IMR-90 (cell line): ENCODE data around the gene ADCY5. TPM values are rescaled to one million over a fixed set of nuclear protein-coding genes. Genes with fewer than 3 reads are reported as not detected.

Experiments used
- ATAC-seq: fragments of 200-7000 bp; cut with Tn5 transposase; 2 replicates; pipeline ENCODE4 v1.9.1; 2020; ENCODE audit warnings: low read depth, mild to moderate bottlenecking, moderate library complexity
- BruUV-seq: library from RNA; stranded (reverse); fragments of 400-500 nt; replicated peaks from 2 replicates; lab custom pipeline; 2021; lab: Mats Ljungman, UMichigan
- CTCF ChIA-PET: fragments of 300-600 bp; formaldehyde crosslinking; extraction: SDS; loops from one replicate; lab custom pipeline; 2021; ENCODE audit warnings: antibody characterized with exemption; lab: Yijun Ruan, JAX
- POLR2A ChIA-PET: fragments of 300-600 bp; sonication (Branson Sonifier 250); formaldehyde crosslinking; loops from one replicate; lab custom pipeline; 2022; ENCODE audit warnings: antibody characterized with exemption; ENCODE audit not compliant: unreplicated experiment; lab: Charles Lee
- DNase-seq: peaks from one replicate; pipeline ENCODE4 v3.0.0; 2013
- H2AFZ ChIP-seq: replicated peaks from 2 replicates; pipeline ENCODE3; 2013; ENCODE audit warnings: low read length, mild to moderate bottlenecking; ENCODE audit not compliant: poor library complexity
- H2AK5ac ChIP-seq: 2 replicates; pipeline ENCODE4 v1.6.1; 2013; ENCODE audit warnings: low read depth, low read length, inconsistent platforms
- H2AK9ac ChIP-seq: replicated peaks from 2 replicates; pipeline ENCODE3; 2013; ENCODE audit warnings: mild to moderate bottlenecking, low read depth, low read length, moderate library complexity; ENCODE audit not compliant: poor library complexity
- H2BK120ac ChIP-seq: 2 replicates; pipeline ENCODE4 v1.6.1; 2013; ENCODE audit warnings: low read depth, low read length, inconsistent platforms
- H2BK15ac ChIP-seq: 3 replicates; pipeline ENCODE4 v1.6.1; 2013; ENCODE audit warnings: low read depth, low read length, inconsistent platforms
- H2BK20ac ChIP-seq: 2 replicates; pipeline ENCODE4 v1.6.1; 2013; ENCODE audit warnings: low read depth, mild to moderate bottlenecking, inconsistent platforms, low read length, moderate library complexity
- H2BK5ac ChIP-seq: 2 replicates; pipeline ENCODE4 v1.6.1; 2013; ENCODE audit warnings: mild to moderate bottlenecking, low read depth, low read length, inconsistent platforms; ENCODE audit not compliant: poor library complexity, severe bottlenecking
- H3K14ac ChIP-seq: replicated peaks from 2 replicates; pipeline ENCODE4 v1.6.1; 2013; ENCODE audit warnings: low read depth, low read length, inconsistent platforms
- H3K18ac ChIP-seq: 2 replicates; pipeline ENCODE4 v1.6.1; 2013; ENCODE audit warnings: low read depth, low read length, control low read depth
- H3K23ac ChIP-seq: 2 replicates; pipeline ENCODE4 v1.6.1; 2013; ENCODE audit warnings: low read depth, low read length, inconsistent platforms
- H3K27ac ChIP-seq: 2 replicates; pipeline ENCODE4 v1.5.1; 2013; ENCODE audit warnings: mild to moderate bottlenecking, control low read depth, low read length; ENCODE audit not compliant: insufficient read depth
- H3K27me3 ChIP-seq: 2 replicates; pipeline ENCODE4 v1.6.1; 2013; ENCODE audit warnings: low read length; ENCODE audit not compliant: control insufficient read depth, insufficient read depth
- H3K36me3 ChIP-seq: 2 replicates; pipeline ENCODE4 v1.6.1; 2013; ENCODE audit warnings: low read length, mixed read lengths; ENCODE audit not compliant: control insufficient read depth, insufficient read depth
- H3K4ac ChIP-seq: 2 replicates; pipeline ENCODE4 v1.6.1; 2013; ENCODE audit warnings: low read depth, low read length, inconsistent platforms
- H3K4me1 ChIP-seq: 2 replicates; pipeline ENCODE4 v1.6.1; 2013; ENCODE audit warnings: low read length, mixed read lengths; ENCODE audit not compliant: control insufficient read depth, insufficient read depth
- H3K4me2 ChIP-seq: 2 replicates; pipeline ENCODE4 v1.6.1; 2013; ENCODE audit warnings: low read depth, mild to moderate bottlenecking, control low read depth, low read length, moderate library complexity
- H3K4me3 ChIP-seq: 2 replicates; pipeline ENCODE4 v1.5.1; 2013; ENCODE audit warnings: low read depth, mild to moderate bottlenecking, control low read depth, low read length, moderate library complexity; ENCODE audit not compliant: insufficient read depth
- H3K56ac ChIP-seq: 2 replicates; pipeline ENCODE4 v1.6.1; 2013; ENCODE audit warnings: low read length, inconsistent platforms; ENCODE audit not compliant: insufficient read depth; ENCODE audit errors: extremely low read depth
- H3K79me1 ChIP-seq, 2 experiments: 2 replicates each; pipeline ENCODE4 v1.6.1; 2013; ENCODE audit warnings: low read length in 2 of 2, inconsistent platforms in 1 of 2, low read depth in 1 of 2
- H3K9ac ChIP-seq: 2 replicates; pipeline ENCODE4 v1.6.1; 2013; ENCODE audit warnings: low read depth, low read length, control low read depth
- H3K9me1 ChIP-seq: 2 replicates; pipeline ENCODE4 v1.6.1; 2013; ENCODE audit warnings: low read length, inconsistent platforms; ENCODE audit not compliant: insufficient read depth
- H3K9me3 ChIP-seq: 2 replicates; pipeline ENCODE4 v1.6.1; 2013; ENCODE audit warnings: low read length; ENCODE audit not compliant: control insufficient read depth, insufficient read depth
- H4K20me1 ChIP-seq: 2 replicates; pipeline ENCODE4 v1.6.1; 2013; ENCODE audit warnings: low read length, inconsistent platforms; ENCODE audit not compliant: insufficient read depth
- H4K5ac ChIP-seq: 2 replicates; pipeline ENCODE4 v1.6.1; 2013; ENCODE audit warnings: mild to moderate bottlenecking, low read depth, low read length, control low read depth
- H4K8ac ChIP-seq, 2 experiments: 2 replicates each; pipeline ENCODE4 v1.6.1; 2013; ENCODE audit warnings: low read depth in 2 of 2, low read length in 2 of 2, control low read depth in 1 of 2, inconsistent platforms in 1 of 2
- H4K91ac ChIP-seq: 2 replicates; pipeline ENCODE4 v1.6.1; 2013; ENCODE audit warnings: low read depth, low read length, inconsistent platforms; ENCODE audit not compliant: insufficient read depth
- CEBPB ChIP-seq: IDR thresholded peaks from 2 replicates; pipeline ENCODE4 v1.6.1; 2012; ENCODE audit warnings: low read depth, low read length, improper control_type of control experiment
- FOS ChIP-seq: fragments of 150-350 bp; IDR thresholded peaks from 2 replicates; pipeline ENCODE4 v1.6.1; 2016; ENCODE audit warnings: low read depth, low read length
- MAFK ChIP-seq: IDR thresholded peaks from 2 replicates; pipeline ENCODE4 v1.6.1; 2012; ENCODE audit warnings: low read depth, low read length, improper control_type of control experiment
- MXI1 ChIP-seq: IDR thresholded peaks from 2 replicates; pipeline ENCODE4 v1.6.1; 2012; ENCODE audit warnings: low read depth, mild to moderate bottlenecking, low read length, moderate library complexity, borderline replicate concordance
- NFE2L2 ChIP-seq: fragments of 150-350 bp; IDR thresholded peaks from 2 replicates; pipeline ENCODE4 v1.6.1; 2016; ENCODE audit warnings: low read depth, mild to moderate bottlenecking, low read length
- POLR2A ChIP-seq: IDR thresholded peaks from 2 replicates; pipeline ENCODE4 v1.6.1; 2012; ENCODE audit warnings: mild to moderate bottlenecking, low read depth, low read length
- RAD21 ChIP-seq: IDR thresholded peaks from 2 replicates; pipeline ENCODE4 v1.6.1; 2012; ENCODE audit warnings: low read length, improper control_type of control experiment
- RCOR1 ChIP-seq: IDR thresholded peaks from 2 replicates; pipeline ENCODE4 v1.6.1; 2012; ENCODE audit warnings: mild to moderate bottlenecking, low read length, improper control_type of control experiment; ENCODE audit not compliant: insufficient replicate concordance
- SMC3 ChIP-seq: fragments of 150-350 bp; IDR thresholded peaks from 2 replicates; pipeline ENCODE4 v1.6.1; 2016; ENCODE audit warnings: low read depth, mild to moderate bottlenecking, antibody characterized with exemption, low read length, moderate library complexity
- WGBS, 2 experiments: methylation state at CpG; one replicate each; pipeline versions ENCODE4 v1.1.5 to v1.1.7; 2013; ENCODE audit warnings: missing lambda C conversion rate in 2 of 2; ENCODE audit not compliant: insufficient read length in 1 of 2; ENCODE audit errors: extremely low coverage in 2 of 2; 5-methylcytosine and 5-hydroxymethylcytosine counted together
- dilution Hi-C: fragments of 300-500 bp; cut with HindIII; formaldehyde crosslinking; loops from one replicate; pipeline ENCODE4 v1.14.3; 2018; ENCODE audit warnings: low sequenced_read_pairs; ENCODE audit not compliant: unreplicated experiment
- in situ Hi-C: fragments of 300-500 bp; cut with MboI; formaldehyde crosslinking; loops from 3 replicates; pipeline ENCODE4 v1.14.3; 2019; ENCODE audit warnings: low sequenced_read_pairs, inconsistent platforms, mixed read lengths
- intact Hi-C: fragments of 100-400 bp; cut with micrococcal nuclease; formaldehyde crosslinking; loops from 2 replicates; pipeline ENCODE4 v1.10.0; 2022
- polyA plus RNA-seq, 3 experiments: library from polyadenylated mRNA; depleted of rRNA; stranded (reverse); fragments of >200 nt; gene quantifications; 2 replicates each; pipeline ENCODE4 v1.2.3, GENCODE V29; 2012; ENCODE audit warnings: low replicate concordance in 1 of 3
- total RNA-seq: library from RNA; depleted of rRNA; stranded (reverse); fragments of >200 nt; gene quantifications from 2 replicates; pipeline ENCODE4 v1.2.3, GENCODE V29; 2012
- TF ChIP-seq, protein P1 (sequence below): fragments of 150-350 bp; IDR thresholded peaks from 2 replicates; pipeline ENCODE4 v1.6.1; 2016; ENCODE audit warnings: low read depth, mild to moderate bottlenecking, low read length, moderate library complexity, borderline replicate concordance
- TF ChIP-seq, protein P2 (sequence below): conservative IDR thresholded peaks from 2 replicates; pipeline ENCODE4 v1.5.1; 2012; ENCODE audit warnings: mild to moderate bottlenecking, low read depth, low read length, improper control_type of control experiment

ADCY5 gene
- total and polyA plus RNA-seq, 2 of the 4 experiments (the other 2 are of a cell fraction), result 0.14 to 0.18 TPM

DNA sequence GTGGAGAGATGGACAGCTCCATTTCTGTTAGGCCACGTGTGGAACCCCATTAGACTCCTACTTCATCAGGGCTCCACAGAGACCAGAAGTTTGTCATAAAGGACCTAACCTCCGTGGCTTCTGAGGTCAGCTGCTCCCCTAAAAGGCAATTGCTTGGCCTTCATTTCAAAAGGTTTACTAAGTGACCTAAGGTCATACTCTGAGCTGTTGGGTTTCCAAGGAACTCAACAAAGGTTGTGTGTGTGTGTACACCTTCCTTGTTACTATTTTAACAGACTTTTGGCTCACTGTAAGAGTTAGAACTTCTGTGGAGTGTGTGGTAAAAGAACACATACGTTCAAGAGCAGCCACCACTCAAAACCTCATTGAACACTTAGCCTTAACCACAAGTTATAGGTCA is 173.2 kb downstream of the ADCY5 start:
- Histone ChIP-seq H3K36me3 (0 out of 2 replicates have a peak, but pooled peaks cover 1% of the 10 kb centered on the region), H3K27ac (no peak overlapping the region), H3K79me1 (no peaks in the 10 kb centered on the region; a peak in 1 of 4 replicates), H3K9me3 (no peaks in the 10 kb centered on the region), H3K18ac (no peak overlapping the region), H3K4me3 (no peak overlapping the region), H2AFZ (no peak overlapping the region), H4K91ac (no peak overlapping the region), H3K9ac (no peak overlapping the region), H2BK5ac (no peak overlapping the region), H2AK5ac (no peak overlapping the region), H2BK15ac (no peak overlapping the region), H3K9me1 (peaks cover 5% of the 10 kb centered on the region; the same call in 1 of the 2 replicates), H3K14ac (no peak overlapping the region), H3K4me2 (no peak overlapping the region), H2AK9ac (no peak overlapping the region), H3K27me3 (no peaks in the 10 kb centered on the region), H3K23ac (no peak overlapping the region), H4K8ac (no peak overlapping the region), H4K20me1 (no peaks in the 10 kb centered on the region), H4K5ac (no peak overlapping the region), H3K4me1 (peaks cover 2% of the 10 kb centered on the region; the same call in 1 of the 2 replicates), H3K4ac (no peak overlapping the region), H3K56ac (no peak overlapping the region), H2BK120ac (no peak overlapping the region), H2BK20ac (no peak overlapping the region)
- 100% methylated on average over 1 of the region's 3 CpGs; no CpG with 5 or more reads in 1 of the 2 experiments for WGBS, 2 experiments
- BruUV-seq, result no TSS peak
- intact Hi-C loops (no loop called here), in situ Hi-C loops (no loop called here), dilution Hi-C loops (no loop called here)
- DNase-seq, result no peak
- TF ChIP-seq MXI1, result no peak
- TF ChIP-seq FOS, result no peak
- TF ChIP-seq CEBPB, result no peak
- TF ChIP-seq NFE2L2, result no peak
- TF ChIP-seq, protein P1, sequence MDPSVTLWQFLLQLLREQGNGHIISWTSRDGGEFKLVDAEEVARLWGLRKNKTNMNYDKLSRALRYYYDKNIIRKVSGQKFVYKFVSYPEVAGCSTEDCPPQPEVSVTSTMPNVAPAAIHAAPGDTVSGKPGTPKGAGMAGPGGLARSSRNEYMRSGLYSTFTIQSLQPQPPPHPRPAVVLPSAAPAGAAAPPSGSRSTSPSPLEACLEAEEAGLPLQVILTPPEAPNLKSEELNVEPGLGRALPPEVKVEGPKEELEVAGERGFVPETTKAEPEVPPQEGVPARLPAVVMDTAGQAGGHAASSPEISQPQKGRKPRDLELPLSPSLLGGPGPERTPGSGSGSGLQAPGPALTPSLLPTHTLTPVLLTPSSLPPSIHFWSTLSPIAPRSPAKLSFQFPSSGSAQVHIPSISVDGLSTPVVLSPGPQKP, result no peak
- TF ChIP-seq RCOR1, result no peak
- no peak for TF ChIP-seq MAFK
- TF ChIP-seq RAD21, result no peak
- TF ChIP-seq, protein P2, sequence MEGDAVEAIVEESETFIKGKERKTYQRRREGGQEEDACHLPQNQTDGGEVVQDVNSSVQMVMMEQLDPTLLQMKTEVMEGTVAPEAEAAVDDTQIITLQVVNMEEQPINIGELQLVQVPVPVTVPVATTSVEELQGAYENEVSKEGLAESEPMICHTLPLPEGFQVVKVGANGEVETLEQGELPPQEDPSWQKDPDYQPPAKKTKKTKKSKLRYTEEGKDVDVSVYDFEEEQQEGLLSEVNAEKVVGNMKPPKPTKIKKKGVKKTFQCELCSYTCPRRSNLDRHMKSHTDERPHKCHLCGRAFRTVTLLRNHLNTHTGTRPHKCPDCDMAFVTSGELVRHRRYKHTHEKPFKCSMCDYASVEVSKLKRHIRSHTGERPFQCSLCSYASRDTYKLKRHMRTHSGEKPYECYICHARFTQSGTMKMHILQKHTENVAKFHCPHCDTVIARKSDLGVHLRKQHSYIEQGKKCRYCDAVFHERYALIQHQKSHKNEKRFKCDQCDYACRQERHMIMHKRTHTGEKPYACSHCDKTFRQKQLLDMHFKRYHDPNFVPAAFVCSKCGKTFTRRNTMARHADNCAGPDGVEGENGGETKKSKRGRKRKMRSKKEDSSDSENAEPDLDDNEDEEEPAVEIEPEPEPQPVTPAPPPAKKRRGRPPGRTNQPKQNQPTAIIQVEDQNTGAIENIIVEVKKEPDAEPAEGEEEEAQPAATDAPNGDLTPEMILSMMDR, result no peak
- TF ChIP-seq SMC3, result no peak
- no peak for TF ChIP-seq POLR2A
- ChIA-PET POLR2A (no interaction called here), CTCF (interaction anchor here (0.6 to 1.0 kb wide), 2 partner anchors 11 to 1736 kb away, joined by 4 to 5 read pairs; no protein-coding TSS in a partner anchor)
- ATAC-seq, result no peak
